IPS-11a (cell line): Measurements from ENCODE around the gene GOLGB1.
"Not testable (repeated sequence)": the region's sequence is repeated elsewhere in the genome, so short reads cannot be mapped to it uniquely, and the experiment has no call there.

Experiments
- H3K4me3 ChIP-seq: one replicate; pipeline ENCODE4 v1.5.1; 2013; ENCODE audit warnings: low read depth, low read length, control low read depth

Gene GOLGB1, protein sequence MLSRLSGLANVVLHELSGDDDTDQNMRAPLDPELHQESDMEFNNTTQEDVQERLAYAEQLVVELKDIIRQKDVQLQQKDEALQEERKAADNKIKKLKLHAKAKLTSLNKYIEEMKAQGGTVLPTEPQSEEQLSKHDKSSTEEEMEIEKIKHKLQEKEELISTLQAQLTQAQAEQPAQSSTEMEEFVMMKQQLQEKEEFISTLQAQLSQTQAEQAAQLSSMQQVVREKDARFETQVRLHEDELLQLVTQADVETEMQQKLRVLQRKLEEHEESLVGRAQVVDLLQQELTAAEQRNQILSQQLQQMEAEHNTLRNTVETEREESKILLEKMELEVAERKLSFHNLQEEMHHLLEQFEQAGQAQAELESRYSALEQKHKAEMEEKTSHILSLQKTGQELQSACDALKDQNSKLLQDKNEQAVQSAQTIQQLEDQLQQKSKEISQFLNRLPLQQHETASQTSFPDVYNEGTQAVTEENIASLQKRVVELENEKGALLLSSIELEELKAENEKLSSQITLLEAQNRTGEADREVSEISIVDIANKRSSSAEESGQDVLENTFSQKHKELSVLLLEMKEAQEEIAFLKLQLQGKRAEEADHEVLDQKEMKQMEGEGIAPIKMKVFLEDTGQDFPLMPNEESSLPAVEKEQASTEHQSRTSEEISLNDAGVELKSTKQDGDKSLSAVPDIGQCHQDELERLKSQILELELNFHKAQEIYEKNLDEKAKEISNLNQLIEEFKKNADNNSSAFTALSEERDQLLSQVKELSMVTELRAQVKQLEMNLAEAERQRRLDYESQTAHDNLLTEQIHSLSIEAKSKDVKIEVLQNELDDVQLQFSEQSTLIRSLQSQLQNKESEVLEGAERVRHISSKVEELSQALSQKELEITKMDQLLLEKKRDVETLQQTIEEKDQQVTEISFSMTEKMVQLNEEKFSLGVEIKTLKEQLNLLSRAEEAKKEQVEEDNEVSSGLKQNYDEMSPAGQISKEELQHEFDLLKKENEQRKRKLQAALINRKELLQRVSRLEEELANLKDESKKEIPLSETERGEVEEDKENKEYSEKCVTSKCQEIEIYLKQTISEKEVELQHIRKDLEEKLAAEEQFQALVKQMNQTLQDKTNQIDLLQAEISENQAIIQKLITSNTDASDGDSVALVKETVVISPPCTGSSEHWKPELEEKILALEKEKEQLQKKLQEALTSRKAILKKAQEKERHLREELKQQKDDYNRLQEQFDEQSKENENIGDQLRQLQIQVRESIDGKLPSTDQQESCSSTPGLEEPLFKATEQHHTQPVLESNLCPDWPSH (N-terminal part only)

DNA sequence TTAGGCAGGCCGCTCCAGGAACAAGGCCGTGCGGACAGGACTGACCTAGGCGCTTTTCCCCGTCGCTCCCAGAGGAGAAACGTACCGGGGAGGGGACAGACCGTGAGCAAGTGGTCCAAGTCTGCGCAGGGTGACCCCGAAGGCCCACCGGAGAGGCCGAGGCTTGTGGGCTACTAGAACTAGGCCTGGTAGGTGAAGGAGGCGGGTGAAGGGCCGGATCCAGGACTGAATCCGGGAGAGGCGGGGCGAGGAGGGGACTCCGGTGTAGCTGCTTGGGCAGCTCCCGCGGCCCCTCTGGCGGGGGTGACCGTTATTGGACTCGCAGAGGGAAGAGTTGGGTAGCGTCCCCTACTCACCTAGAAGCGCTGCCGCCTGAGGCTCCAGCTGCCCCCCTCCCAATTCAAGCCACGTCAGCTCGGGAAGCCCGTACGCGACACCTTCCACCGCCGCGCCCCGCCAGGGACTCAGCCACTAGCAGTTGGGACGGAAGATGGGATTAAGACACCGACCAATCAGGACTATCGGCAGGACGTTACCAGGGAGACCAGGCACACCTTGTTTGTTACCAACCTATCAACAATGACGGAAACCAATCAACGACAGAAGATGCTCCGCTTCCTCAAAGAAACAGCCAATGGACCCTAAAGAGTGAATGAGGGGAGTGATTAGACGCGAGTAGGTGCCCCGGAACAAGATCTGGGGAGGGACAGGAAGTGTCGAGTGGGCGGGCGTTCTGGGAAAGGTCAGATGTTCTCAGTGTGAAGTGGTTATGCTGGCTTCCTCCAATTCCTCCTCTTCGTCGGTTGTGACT is at the start of gene GOLGB1:
Gene GOLGB1, minus strand, starts transcription at position 466 of the 811 bp plus-strand sequence. CDS start 18,770 bp downstream, outside the sequence.
- H3K4me3 ChIP-seq, result peak within 1 kb of the TSS; percentile 90

DNA sequence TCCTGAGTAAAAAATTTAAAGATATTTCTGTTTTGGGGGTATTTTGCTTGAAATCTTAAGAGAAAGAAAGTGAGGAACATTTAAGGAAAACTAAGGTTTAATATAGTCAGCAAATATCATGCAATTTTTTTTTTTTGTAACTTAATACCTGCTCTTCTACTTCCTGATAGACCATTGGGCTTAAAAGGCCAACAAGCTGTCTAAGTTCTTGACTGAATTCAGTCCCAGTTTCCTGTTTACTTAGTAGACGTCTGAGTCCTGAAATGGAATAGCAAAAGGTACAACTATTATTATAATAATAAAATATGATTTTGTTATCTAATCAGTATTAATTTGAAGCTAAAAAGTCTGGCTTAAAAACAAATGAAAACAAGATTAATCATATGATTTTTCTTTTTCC is 47.4 kb upstream of the GOLGB1 start:
- no peak overlapping the region for H3K4me3 ChIP-seq

DNA sequence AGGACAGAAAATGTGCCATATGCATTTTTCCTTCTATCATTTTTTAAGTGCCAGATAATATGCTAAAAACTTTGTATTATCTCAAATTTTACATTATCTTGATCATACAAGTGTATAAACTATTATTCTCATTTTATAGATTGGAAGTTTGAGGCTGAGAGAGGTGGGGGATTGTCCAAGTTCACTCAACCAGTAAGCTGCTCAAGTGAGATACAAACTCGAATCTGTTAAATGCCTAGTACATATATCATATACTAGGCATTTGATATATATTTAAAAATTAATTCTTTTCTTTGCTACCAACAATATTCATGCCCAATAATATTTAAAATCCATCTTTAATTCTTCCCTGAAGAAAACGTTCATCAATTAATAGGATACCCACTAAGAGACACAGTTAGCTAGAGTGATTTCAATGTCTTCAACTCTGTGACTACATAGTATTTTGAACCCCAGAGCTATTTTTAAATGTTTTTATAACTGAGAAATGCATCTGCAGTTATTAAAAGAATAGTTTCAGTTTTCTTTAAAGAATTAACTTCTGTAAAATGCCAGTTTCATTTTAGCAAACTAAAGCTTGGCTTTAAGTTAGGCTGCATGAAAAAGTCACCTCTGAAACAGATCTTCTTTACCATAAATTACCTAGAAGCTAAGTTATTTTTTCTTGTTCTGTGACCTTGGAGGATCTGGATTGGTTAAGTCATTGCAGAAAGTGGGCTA is 44.9 kb upstream of the GOLGB1 start:
- H3K4me3 ChIP-seq, result no peak overlapping the region

DNA sequence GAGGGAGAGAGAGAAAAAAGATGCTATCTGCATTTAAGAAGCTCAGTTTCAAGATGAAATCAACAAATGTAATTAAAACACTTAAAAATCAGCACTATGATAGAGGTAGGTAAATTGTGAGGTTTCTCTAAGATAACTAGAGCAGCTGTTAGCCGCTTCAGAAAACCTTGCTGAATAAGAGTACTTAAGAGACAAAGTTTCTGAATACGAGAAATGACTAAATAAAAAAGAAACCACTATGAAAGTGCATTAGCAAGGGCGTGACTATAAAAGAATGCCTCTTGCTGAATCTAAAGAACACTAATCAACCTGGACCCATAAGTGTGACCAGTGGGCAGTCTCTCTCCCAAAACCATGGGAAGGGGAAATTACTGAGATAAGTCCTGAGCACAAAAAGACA is 43.5 kb upstream of the GOLGB1 start:
- H3K4me3 ChIP-seq, result no peak overlapping the region

DNA sequence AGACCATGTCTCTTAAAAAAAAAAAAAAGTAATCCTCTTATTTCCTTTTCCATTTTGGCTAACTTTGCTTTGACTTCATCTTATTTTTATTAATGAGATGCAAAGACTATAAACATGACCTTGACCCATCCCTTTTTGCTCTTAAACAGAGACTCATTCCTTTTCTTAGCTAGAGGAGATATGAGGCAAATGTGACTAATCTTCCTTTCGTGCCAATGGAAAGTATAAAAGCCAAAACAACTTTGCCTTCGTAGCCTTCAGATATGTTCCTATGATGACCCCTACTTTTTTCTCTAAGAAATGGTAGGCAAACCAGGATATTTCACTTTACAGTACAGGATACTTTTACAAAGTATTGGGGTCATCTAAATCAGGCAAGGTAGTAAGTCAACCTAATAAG is 36.9 kb upstream of the GOLGB1 start:
- no peak overlapping the region for H3K4me3 ChIP-seq

DNA sequence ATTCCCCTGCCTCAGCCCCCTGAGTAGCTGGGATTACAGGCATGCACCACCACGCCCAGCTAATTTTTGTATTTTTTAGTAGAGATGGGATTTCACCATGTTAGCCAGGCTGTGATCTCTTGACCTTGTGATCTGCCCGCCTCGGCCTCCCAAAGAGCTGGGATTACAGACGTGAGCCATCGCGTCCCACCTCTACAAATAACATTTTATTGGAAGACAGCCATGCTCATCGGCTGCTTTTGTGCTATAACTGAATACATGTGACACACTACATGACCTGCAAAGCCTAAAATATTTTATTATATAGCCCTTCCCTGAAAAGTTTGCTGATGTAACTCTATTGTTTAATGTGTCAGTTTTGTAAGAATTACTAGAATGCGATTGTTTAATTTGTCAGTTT is 33.2 kb upstream of the GOLGB1 start:
- not testable (repeated sequence) for H3K4me3 ChIP-seq

DNA sequence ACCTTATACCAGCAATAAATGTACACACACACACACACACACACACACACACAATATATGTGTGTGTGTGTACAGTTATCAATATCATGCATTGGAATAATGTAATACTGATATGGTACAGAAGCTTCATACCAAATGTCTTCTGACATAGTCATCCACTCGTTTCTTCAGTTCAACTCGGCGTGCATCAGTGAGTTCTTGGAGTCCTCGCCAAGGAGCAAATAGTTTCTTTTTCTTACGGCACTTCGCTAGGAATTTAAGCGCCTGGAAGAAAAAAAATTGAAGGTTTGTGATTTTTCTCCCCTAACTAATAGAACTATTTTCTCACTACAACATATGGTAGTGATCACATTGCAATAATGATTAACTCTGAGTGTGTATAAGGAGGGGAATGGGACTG is 32.1 kb upstream of the GOLGB1 start:
- H3K4me3 ChIP-seq, result no peak overlapping the region

DNA sequence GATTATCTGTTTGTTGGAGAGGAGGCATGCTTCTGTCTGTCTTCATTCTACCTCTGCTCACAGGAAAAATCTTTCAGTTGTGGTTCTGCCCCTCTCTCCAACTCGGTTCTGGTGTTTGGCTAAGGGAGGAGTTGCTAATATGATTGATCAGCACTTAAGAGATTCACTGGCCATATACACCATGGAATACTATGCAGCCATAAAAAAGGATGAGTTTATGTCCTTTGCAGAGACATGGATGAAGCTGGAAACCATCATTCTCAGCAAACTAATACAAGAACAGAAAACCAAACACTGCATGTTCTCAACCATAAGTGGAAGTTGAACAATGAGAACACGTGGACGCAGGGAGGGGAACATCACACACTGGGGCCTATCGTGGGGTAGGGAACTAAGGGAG is 25.6 kb upstream of the GOLGB1 start:
- not testable (repeated sequence) for H3K4me3 ChIP-seq

DNA sequence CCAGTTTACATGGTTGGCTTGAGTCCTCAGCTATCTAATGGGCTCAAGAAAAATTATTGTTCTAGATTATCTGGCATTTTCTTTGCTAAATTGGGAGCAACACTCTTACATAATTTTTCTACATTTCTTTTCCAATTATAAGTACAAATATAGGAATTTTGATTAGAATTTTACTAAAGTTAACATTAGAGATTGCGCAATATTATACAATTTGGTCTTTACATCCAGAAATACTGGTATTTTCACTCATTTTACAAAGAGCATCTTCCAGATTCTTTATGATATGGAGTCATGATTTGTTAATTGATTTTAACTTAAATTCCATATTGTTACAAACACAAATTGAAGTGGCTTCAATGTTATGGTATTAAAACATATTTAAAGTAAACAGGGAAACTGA is 19.7 kb upstream of the GOLGB1 start:
- no peak overlapping the region for H3K4me3 ChIP-seq

DNA sequence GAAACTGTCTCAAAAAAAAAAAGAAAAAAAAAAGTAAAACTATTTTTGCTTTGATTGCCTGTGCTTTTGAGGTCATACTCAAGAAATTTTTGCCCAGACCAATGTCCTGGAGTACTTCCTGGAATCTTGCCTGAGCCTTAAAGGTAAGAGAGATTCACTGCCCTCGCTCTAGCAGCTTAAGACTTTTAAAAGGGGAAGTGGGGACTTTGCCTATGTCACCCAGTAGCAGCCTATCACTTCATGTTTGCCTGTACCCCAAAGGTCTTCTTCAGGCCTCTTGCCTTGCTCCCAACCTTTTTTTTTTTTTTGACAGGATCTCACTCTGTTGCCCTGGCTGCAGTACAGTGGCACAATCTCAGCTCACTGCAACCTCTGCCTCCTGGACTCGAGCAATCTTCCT is 18.9 kb upstream of the GOLGB1 start:
- no peak overlapping the region for H3K4me3 ChIP-seq

DNA sequence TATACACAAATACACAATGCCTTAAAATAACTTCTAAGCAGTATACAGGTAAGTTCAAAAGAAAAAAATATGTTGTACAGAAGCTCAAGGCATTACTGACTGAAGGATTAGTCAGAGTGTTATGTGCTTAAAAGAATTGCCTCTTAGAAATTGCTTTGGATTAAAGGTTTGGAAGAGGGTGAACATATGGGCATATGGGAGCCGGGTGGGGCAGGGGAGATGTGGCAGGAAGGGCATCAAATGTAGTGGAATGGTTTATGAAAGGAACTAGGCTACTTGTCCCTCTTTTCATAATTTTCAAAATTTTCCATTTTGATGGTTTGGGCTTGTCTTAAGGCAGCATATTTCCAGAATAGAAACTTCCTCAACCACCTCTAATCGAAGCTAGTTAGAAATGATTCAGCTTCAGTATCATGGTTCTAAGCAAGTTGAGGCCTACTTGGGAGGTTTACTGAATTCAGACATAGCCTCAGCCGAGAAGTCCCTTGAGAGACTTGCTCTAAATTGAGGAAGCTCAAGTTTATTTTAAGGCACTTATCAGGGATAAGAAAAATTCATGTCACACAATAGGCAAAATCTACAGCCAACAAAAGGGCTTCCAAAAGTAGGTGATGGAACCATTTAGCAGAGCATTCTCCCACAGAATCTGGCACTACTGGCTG is 10.1 kb upstream of the GOLGB1 start:
- no peak overlapping the region for H3K4me3 ChIP-seq

DNA sequence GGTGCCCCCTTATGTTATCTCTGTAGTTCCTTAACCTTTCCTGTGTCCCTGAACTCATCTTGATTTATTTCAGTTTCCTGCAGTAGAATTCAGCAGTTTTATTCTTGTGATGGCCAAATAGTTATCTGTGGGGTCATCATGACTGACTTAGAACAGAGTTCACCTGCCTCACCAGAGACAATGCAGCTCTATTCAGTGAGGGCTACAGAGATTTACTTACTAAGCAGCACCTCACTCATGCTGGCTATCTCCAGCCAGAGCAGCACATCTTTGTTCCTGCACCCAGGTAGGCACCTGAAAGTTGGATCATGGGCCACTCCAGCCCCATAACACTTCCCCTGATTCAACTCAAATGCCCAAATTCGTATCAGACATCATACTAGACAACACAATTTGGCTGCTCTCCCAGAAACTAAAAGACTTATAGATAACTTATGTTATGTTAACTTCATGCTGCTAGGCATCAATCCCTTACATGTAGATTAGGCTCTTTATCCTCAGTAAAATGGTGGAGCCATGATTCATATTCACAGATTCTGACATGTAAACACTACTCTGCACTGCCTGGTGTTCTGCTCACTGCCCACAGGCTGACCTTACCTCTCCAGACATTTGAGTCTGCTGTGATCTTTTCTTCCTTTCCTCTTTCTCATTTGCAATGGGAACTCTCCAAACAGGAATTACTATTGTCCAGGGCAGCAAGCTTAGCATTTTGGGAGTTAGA is 9.3 kb upstream of the GOLGB1 start:
- H3K4me3 ChIP-seq, result no peak overlapping the region

DNA sequence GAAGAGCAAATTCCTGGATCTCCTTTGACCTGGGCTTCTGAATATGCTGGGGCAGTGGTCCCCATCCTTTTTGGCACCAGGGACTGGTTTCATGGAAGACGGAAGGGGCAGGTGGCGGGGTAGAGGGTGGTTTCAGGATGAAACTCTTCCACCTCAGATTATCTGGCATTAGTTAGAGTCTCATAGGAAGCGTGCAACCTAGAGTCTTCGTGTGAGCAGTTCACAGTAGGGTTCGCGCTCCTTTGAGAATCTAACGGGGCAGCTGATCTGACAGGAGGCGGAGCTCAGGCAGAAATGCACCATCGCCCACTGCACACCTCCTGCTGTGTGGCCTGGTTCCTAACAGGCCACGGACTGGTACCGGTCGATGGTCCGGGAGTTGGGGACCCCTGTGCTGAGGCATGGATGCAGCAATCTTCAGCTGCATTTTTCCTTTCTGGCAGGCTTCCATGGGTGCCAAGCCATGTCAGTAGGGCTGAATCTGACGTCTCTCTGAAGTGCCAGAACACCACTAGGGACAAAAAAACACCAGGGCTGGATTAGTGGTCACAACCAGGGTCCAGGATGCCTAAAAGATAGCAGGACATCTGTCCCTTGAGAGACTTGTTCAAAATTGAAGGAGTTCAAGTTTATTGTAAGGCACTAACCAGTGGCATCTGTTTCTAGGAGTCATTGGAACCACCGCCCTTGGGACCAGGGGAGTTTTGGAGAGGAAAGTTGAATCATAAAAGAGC is 8.4 kb upstream of the GOLGB1 start:
- H3K4me3 ChIP-seq, result no peak overlapping the region

DNA sequence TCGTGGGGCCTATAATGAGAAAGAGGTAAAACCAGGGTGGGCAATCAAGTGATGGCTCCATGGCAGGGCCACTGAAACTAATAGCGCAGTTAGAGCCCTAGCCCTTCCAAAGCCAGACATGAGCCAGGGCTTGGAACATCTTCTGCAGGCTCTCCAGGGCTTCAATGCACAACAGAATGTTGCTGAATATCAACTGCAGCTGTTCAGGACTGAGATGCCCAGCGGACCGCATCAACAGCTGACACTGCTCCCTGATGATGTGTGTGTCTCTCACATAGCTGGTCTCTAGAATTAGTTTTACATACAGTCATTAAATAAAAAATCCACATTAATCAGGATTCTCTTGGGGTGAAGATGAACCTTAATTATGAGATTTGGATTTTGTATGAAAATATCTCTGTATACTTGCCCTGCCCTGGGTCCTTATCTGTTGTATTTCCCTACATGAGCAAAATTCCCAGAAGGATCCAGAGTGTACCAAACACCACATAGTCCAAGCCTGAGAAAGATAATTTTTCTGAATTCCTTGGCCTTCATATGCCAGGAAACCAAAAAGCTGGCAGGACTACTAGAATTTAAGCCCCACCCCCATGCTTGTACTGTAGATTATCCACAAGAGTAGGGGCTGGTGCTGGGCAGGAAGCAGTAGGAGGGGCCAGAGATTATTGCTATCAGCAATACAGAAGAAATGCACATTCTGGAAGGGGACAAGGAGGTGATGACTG is 7.7 kb upstream of the GOLGB1 start:
- no peak overlapping the region for H3K4me3 ChIP-seq

DNA sequence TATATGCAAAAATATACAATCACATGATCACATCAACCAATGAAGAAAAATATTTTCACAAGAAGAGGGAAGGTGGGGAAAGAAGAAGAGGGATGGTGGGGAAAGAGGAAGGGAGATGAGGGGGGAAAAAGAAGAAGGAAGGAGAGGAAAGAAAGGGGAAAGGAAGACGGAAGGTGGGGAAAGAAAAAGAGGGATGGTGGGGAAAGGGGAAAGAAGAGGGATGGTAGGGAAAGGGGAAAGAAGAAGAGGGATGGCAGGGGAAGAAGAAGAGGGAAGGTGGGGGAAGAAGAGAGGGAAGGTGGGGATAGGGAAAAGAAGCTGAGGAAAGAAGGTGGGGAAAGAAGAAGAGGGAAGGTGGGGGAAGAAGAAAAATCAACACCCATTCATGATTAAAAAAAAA is 3.2 kb upstream of the GOLGB1 start:
- H3K4me3 ChIP-seq, result no peak overlapping the region

DNA sequence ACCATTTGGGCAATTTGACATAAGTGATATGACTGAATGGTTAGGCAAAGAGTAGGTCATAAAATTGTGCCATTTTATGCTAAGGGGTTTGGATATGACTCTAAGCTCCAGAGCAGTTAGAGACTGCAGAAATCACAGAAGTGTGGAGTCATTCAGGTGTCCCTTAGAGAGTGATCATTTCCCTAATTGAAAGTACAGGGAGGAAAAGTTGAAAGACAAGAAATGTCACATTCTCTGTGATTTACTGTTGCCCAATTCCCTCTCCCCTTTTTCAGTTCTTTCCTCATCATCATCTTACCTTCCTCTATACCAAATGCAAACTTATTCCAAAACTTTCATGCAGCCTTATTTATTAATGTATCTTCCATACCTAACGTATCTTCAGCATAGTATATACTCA is 2.7 kb upstream of the GOLGB1 start:
- H3K4me3 ChIP-seq, result no peak overlapping the region

DNA sequence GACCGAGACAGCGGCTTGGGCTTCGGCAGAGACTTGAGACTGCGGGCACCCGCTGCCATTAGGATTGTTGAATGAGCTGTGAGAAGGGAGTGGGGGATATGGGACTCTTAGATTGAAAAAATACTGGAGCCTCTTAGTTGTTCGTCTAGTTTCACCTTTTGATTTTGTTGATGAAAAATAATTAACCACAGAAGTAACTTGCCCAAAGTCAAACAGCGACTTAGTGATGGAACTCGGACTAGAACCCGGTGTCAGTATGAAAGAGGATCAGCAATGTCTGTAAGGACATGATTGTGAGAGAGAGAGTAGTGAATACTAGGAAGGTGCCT is 510 bp upstream of the GOLGB1 start:
- H3K4me3 ChIP-seq, result peak overlapping the region; percentile 90
